ENCODE results near the gene ARHGAP19.

DNA sequence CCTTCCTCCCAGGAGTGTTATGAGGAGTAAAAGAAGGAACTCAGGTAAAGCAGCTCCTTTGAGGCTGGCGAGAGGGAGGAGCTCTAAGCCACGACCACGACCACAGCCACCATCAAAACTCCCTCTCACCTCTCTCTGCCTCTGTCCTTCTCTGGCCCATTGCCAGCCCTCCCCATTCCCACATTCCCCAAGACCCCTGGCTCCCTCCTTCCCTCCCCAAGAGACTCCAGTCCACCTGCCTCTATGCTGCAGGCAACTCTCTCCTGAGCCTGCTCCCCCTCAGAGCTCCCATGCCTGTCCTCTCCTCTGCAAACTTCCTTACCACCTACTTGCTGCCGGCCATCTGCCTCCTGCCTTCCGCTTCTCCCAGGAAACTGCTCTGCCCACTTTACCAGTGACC, 116.2 kb downstream of the ARHGAP19 start:
- TF ChIP-seq, protein P1, sequence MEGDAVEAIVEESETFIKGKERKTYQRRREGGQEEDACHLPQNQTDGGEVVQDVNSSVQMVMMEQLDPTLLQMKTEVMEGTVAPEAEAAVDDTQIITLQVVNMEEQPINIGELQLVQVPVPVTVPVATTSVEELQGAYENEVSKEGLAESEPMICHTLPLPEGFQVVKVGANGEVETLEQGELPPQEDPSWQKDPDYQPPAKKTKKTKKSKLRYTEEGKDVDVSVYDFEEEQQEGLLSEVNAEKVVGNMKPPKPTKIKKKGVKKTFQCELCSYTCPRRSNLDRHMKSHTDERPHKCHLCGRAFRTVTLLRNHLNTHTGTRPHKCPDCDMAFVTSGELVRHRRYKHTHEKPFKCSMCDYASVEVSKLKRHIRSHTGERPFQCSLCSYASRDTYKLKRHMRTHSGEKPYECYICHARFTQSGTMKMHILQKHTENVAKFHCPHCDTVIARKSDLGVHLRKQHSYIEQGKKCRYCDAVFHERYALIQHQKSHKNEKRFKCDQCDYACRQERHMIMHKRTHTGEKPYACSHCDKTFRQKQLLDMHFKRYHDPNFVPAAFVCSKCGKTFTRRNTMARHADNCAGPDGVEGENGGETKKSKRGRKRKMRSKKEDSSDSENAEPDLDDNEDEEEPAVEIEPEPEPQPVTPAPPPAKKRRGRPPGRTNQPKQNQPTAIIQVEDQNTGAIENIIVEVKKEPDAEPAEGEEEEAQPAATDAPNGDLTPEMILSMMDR (IDR thresholded peaks at IDR 0.05; ENCODE audit: low read length), result no peak
- TF ChIP-seq EZH2phosphoT487 (IDR thresholded peaks at IDR 0.05; ENCODE audit: low read length) (no peak), EZH2 (optimal IDR thresholded peaks at IDR 0.05; ENCODE audit: low read depth, low read length) (no peak)
